GM19035 (cell line): ENCODE data around the gene RBP4.
"Not testable (repeated sequence)": the region's sequence is repeated elsewhere in the genome, so short reads cannot be mapped to it uniquely, and the experiment has no call there.

Experiments
- ATAC-seq: cut with Tn5 transposase; IDR thresholded peaks from one replicate; pipeline ENCODE4 v1.9.1; 2021; ENCODE audit not compliant: unreplicated experiment

RBP4 gene

GRCh38 chr10:93567277-93568104, 33.5 kb downstream of the RBP4 start:
- no peak for ATAC-seq

- ATAC-seq = no peak
Observed at GRCh38 chr10:93566435-93567276, 34.4 kb downstream of the RBP4 start, which contains the start of gene FFAR4. TSS of gene FFAR4 (plus strand) at chr10:93566665. CDS start at chr10:93566721, 56 bp downstream.

GRCh38 chr10:93565446-93565845, 35.6 kb downstream of the RBP4 start:
- no peak for ATAC-seq

GRCh38 chr10:93560541-93560940, 40.5 kb downstream of the RBP4 start:
- no peak for ATAC-seq

GRCh38 chr10:93559490-93559889, 41.5 kb downstream of the RBP4 start:
- ATAC-seq = no peak

GRCh38 chr10:93554760-93555432, 46.1 kb downstream of the RBP4 start:
- no peak for ATAC-seq

- ATAC-seq = no peak
Observed at GRCh38 chr10:93554316-93554663, 46.7 kb downstream of the RBP4 start.

GRCh38 chr10:93553482-93554315, 47.3 kb downstream of the RBP4 start:
- ATAC-seq = no peak

DNA sequence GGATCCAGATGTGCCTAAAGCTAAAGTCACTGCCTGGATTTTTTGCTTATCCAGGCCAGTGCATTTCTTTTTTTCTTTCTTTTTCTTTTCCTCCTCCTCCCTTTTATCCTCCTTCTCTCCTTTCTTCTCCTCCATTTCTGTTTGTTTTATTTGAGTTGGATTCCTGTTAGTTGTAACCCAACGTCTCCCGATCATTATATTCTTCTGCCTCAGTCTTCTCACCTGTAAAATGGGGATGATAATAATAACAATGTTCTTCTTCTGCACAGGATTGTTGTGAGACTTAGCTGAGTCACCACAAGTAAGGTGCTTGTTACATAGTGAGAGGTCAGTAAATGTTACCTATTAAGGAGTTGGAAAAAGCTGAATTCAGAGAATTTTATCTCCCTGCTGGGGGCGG, 48.3 kb downstream of the RBP4 start:
- ATAC-seq = no peak

DNA sequence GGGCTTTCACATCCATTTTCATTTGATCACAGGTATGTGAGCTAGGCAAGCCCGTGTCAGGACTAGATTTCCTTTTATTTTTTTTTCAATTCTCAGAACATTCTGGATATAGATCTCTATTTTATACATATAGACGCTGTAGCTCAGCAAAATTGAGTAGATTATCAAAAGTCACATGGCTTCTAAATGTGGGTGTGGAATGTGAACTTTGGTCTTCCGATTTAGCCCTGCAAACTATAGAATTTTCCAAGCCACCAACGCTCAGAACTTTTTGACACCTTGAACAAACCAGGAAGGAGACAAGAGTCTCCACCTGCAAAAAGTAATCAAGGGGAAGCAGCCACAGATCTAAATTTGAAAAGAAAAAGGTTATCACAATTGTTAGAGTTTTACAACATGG, 50.4 kb downstream of the RBP4 start:
- ATAC-seq = no peak

- no peak for ATAC-seq
Observed at GRCh38 chr10:93548376-93549071, 52.5 kb downstream of the RBP4 start.

DNA sequence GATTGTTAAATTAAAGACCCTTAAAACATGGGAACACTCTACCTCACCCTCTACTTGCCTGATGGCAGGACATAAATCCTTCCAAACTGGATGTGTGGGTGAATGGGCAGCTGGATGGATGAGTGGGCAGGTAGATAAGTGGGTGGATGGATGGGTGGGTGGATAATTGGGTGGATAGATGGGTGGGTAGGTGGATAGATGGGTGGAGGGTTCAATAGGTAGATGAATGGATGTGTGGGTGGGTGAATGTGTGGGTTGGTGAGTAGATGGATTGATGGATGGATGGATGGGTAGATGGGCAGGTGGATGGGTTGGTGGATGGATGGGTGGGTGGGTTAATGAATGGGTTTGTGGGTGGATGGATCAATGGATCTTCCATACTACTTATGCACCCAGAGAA, 53.5 kb downstream of the RBP4 start:
- ATAC-seq = no peak

GRCh38 chr10:93546995-93547394, 54.0 kb downstream of the RBP4 start:
- not testable (repeated sequence) for ATAC-seq

DNA sequence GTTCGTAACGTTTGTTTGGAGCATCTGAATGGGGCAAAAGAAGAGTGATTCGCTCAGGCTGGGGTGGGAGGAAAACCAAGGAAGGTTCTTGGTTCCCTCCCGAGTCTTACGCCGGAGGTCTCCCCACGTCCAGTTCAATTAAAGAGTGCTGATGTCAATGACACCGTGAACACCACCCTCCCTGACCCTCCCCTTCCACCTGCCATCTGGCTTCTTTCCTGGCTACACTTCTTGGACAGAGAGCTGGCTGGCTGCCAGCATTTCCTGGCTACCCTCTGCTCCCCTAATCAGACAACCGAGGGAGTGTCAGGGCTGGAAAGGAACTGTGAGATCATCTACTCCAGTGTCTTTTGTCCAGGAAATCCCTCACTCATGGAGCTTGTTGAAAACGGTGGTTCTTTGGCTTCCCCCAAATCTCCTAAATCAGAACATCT, 58.7 kb downstream of the RBP4 start:
- no peak for ATAC-seq
